ENCODE measurements around the gene SKOR1.

Gene SKOR1

GRCh38 chr15:67824976-67825880 lies at the start of gene SKOR1:
Gene SKOR1, plus strand, starts transcription at chr15:67825509. Its CDS starts 94 bp downstream, at chr15:67825603.
- H3K36me3 ChIP-seq (replicated peaks): no peaks in the 10 kb centered on the region
- in situ Hi-C loops (cut with MboI; ENCODE audit: low sequenced_read_pairs): no loop called here
- H3K27me3 ChIP-seq (ENCODE audit: low read depth): peaks cover 56% of the 10 kb centered on the region
- peaks cover 6% of the 10 kb centered on the region; the same call in 1 of the 2 replicates for H3K9me3 ChIP-seq
- DNase-seq (ENCODE audit: low spot score in 2 of 2): peak in 1 of 2 experiments; percentile 44
- no peak within 1 kb of the TSS for H3K4me3 ChIP-seq
- no peaks in the 10 kb centered on the region for H3K4me1 ChIP-seq

- DNase-seq (ENCODE audit: low spot score in 2 of 2): no peak
- no peaks in the 10 kb centered on the region; the same call in 1 of the 2 replicates for H3K27me3 ChIP-seq (ENCODE audit: low read depth)
- no peak overlapping the region for H3K4me3 ChIP-seq
- peaks cover 4% of the 10 kb centered on the region for H3K4me1 ChIP-seq
- in situ Hi-C loops (cut with MboI; ENCODE audit: low sequenced_read_pairs): no loop called here
- H3K9me3 ChIP-seq: no peaks in the 10 kb centered on the region
- no peaks in the 10 kb centered on the region for H3K36me3 ChIP-seq (replicated peaks)
These were observed 49.3 kb upstream of the SKOR1 start for GRCh38 chr15:67775998-67776397.

GRCh38 chr15:67776600-67776999 lies 48.7 kb upstream of the SKOR1 start:
- no peaks in the 10 kb centered on the region for H3K9me3 ChIP-seq
- DNase-seq (ENCODE audit: low spot score in 2 of 2): no peak
- no peaks in the 10 kb centered on the region; the same call in 1 of the 2 replicates for H3K27me3 ChIP-seq (ENCODE audit: low read depth)
- in situ Hi-C loops (cut with MboI; ENCODE audit: low sequenced_read_pairs): no loop called here
- peaks cover 3% of the 10 kb centered on the region for H3K4me1 ChIP-seq
- H3K4me3 ChIP-seq: no peak overlapping the region
- H3K36me3 ChIP-seq (replicated peaks): no peaks in the 10 kb centered on the region

- peaks cover 6% of the 10 kb centered on the region for H3K4me1 ChIP-seq
- H3K36me3 ChIP-seq (replicated peaks): no peaks in the 10 kb centered on the region
- in situ Hi-C loops (cut with MboI; ENCODE audit: low sequenced_read_pairs): no loop called here
- no peak for DNase-seq (ENCODE audit: low spot score in 2 of 2)
- H3K9me3 ChIP-seq: no peaks in the 10 kb centered on the region
- H3K27me3 ChIP-seq (ENCODE audit: low read depth): no peaks in the 10 kb centered on the region; the same call in 1 of the 2 replicates
- no peak overlapping the region for H3K4me3 ChIP-seq
These were observed 48.2 kb upstream of the SKOR1 start for GRCh38 chr15:67777071-67777470.

- in situ Hi-C loops (cut with MboI; ENCODE audit: low sequenced_read_pairs): no loop called here
- Histone ChIP-seq H3K36me3 (replicated peaks) (no peaks in the 10 kb centered on the region), H3K27me3 (ENCODE audit: low read depth) (no peaks in the 10 kb centered on the region; the same call in 1 of the 2 replicates), H3K4me3 (no peak overlapping the region), H3K9me3 (no peaks in the 10 kb centered on the region), H3K4me1 (peaks cover 11% of the 10 kb centered on the region)
- no peak for DNase-seq (ENCODE audit: low spot score in 2 of 2)
These were observed 47.5 kb upstream of the SKOR1 start for GRCh38 chr15:67777773-67778172.

- Histone ChIP-seq H3K36me3 (replicated peaks) (no peaks in the 10 kb centered on the region; the same call in 1 of the 2 replicates), H3K9me3 (no peaks in the 10 kb centered on the region), H3K4me1 (peaks cover 11% of the 10 kb centered on the region), H3K27me3 (ENCODE audit: low read depth) (no peaks in the 10 kb centered on the region; the same call in 1 of the 2 replicates), H3K4me3 (no peak overlapping the region)
- in situ Hi-C loops (cut with MboI; ENCODE audit: low sequenced_read_pairs): no loop called here
- no peak for DNase-seq (ENCODE audit: low spot score in 2 of 2)
These were observed 46.3 kb upstream of the SKOR1 start for GRCh38 chr15:67778968-67779548.

GRCh38 chr15:67779549-67780111 lies 45.7 kb upstream of the SKOR1 start:
- in situ Hi-C loops (cut with MboI; ENCODE audit: low sequenced_read_pairs): no loop called here
- Histone ChIP-seq H3K4me1 (peaks cover 11% of the 10 kb centered on the region), H3K27me3 (ENCODE audit: low read depth) (no peaks in the 10 kb centered on the region; the same call in 1 of the 2 replicates), H3K4me3 (no peak overlapping the region), H3K9me3 (no peaks in the 10 kb centered on the region), H3K36me3 (replicated peaks) (no peaks in the 10 kb centered on the region; the same call in 1 of the 2 replicates)
- DNase-seq (ENCODE audit: low spot score in 2 of 2): no peak

GRCh38 chr15:67781061-67781460 lies 44.2 kb upstream of the SKOR1 start:
- in situ Hi-C loops (cut with MboI; ENCODE audit: low sequenced_read_pairs): no loop called here
- H3K4me3 ChIP-seq: no peak overlapping the region
- H3K4me1 ChIP-seq: peaks cover 11% of the 10 kb centered on the region
- no peaks in the 10 kb centered on the region for H3K9me3 ChIP-seq
- H3K27me3 ChIP-seq (ENCODE audit: low read depth): no peaks in the 10 kb centered on the region; the same call in 1 of the 2 replicates
- H3K36me3 ChIP-seq (replicated peaks): no peaks in the 10 kb centered on the region; the same call in 1 of the 2 replicates
- DNase-seq (ENCODE audit: low spot score in 2 of 2): no peak

- peak; percentile 82 to 99 for DNase-seq (ENCODE audit: low spot score in 2 of 2)
- no peaks in the 10 kb centered on the region for H3K9me3 ChIP-seq
- in situ Hi-C loops (cut with MboI; ENCODE audit: low sequenced_read_pairs): no loop called here
- H3K4me1 ChIP-seq: peaks cover 11% of the 10 kb centered on the region
- H3K4me3 ChIP-seq: no peak overlapping the region
- H3K27me3 ChIP-seq (ENCODE audit: low read depth): no peaks in the 10 kb centered on the region; the same call in 1 of the 2 replicates
- H3K36me3 ChIP-seq (replicated peaks): no peaks in the 10 kb centered on the region; the same call in 1 of the 2 replicates
These were observed 43.2 kb upstream of the SKOR1 start for GRCh38 chr15:67781907-67782690.

- no peak for DNase-seq (ENCODE audit: low spot score in 2 of 2)
- peaks cover 11% of the 10 kb centered on the region for H3K4me1 ChIP-seq
- H3K9me3 ChIP-seq: no peaks in the 10 kb centered on the region
- H3K27me3 ChIP-seq (ENCODE audit: low read depth): no peaks in the 10 kb centered on the region; the same call in 1 of the 2 replicates
- H3K4me3 ChIP-seq: no peak overlapping the region
- in situ Hi-C loops (cut with MboI; ENCODE audit: low sequenced_read_pairs): no loop called here
- H3K36me3 ChIP-seq (replicated peaks): no peaks in the 10 kb centered on the region; the same call in 1 of the 2 replicates
These were observed 42.7 kb upstream of the SKOR1 start for GRCh38 chr15:67782691-67782991.

- in situ Hi-C loops (cut with MboI; ENCODE audit: low sequenced_read_pairs): no loop called here
- H3K4me1 ChIP-seq: peaks cover 11% of the 10 kb centered on the region
- DNase-seq (ENCODE audit: low spot score in 2 of 2): no peak
- no peaks in the 10 kb centered on the region; the same call in 1 of the 2 replicates for H3K27me3 ChIP-seq (ENCODE audit: low read depth)
- no peak overlapping the region for H3K4me3 ChIP-seq
- H3K9me3 ChIP-seq: no peaks in the 10 kb centered on the region
- no peaks in the 10 kb centered on the region; the same call in 1 of the 2 replicates for H3K36me3 ChIP-seq (replicated peaks)
These were observed 42.0 kb upstream of the SKOR1 start for GRCh38 chr15:67783303-67783702.

- in situ Hi-C loops (cut with MboI; ENCODE audit: low sequenced_read_pairs): no loop called here
- Histone ChIP-seq H3K4me1 (peaks cover 11% of the 10 kb centered on the region), H3K27me3 (ENCODE audit: low read depth) (no peaks in the 10 kb centered on the region; the same call in 1 of the 2 replicates), H3K4me3 (no peak overlapping the region), H3K36me3 (replicated peaks) (no peaks in the 10 kb centered on the region; the same call in 1 of the 2 replicates), H3K9me3 (no peaks in the 10 kb centered on the region)
- no peak for DNase-seq (ENCODE audit: low spot score in 2 of 2)
These were observed 41.1 kb upstream of the SKOR1 start for GRCh38 chr15:67784090-67784781.

Data from HAP-1 (cell line).